Spleen (tissue), 11 donors: ENCODE measurements around the gene POTEF. TPM values are rescaled to one million over a fixed set of nuclear protein-coding genes. Genes with fewer than 3 reads are reported as not detected.
"Not testable (repeated sequence)": the region's sequence is repeated elsewhere in the genome, so short reads cannot be mapped to it uniquely, and the experiment has no call there.

ENCODE experiments used
- DNase-seq: peaks from one replicate; pipeline ENCODE4 v3.0.0-alpha.2; 2020
- H3K27ac ChIP-seq, 8 donors: fragments of 200-600 bp; sonication (generic) in 7 of 8; 1 replicate in 4 of 8; 2 replicates in 4 of 8; pipeline versions ENCODE4 v1.5.0 to v1.8.0; 2016 to 2021; ENCODE audit warnings: inconsistent platforms in 4 of 8, mild to moderate bottlenecking in 4 of 8, moderate library complexity in 1 of 8
- H3K27me3 ChIP-seq, 7 donors: fragments of 200-600 bp; sonication (generic) in 6 of 7; replicated peaks in 1 of 7; 1 replicate in 4 of 7; 2 replicates in 3 of 7; pipeline versions ENCODE4 v1.5.0 to v1.8.0; 2016 to 2021; ENCODE audit warnings: inconsistent platforms in 3 of 7, mild to moderate bottlenecking in 1 of 7
- H3K36me3 ChIP-seq, 6 donors: fragments of 200-600 bp; sonication (generic) in 5 of 6; 1 replicate in 4 of 6; 2 replicates in 2 of 6; pipeline versions ENCODE4 v1.5.0 to v1.8.0; 2016 to 2021; ENCODE audit warnings: inconsistent platforms in 2 of 6
- H3K4me1 ChIP-seq, 6 donors: fragments of 200-600 bp; sonication (generic) in 5 of 6; 1 replicate in 3 of 6; 2 replicates in 3 of 6; pipeline versions ENCODE4 v1.5.0 to v1.8.0; 2016 to 2021; ENCODE audit warnings: inconsistent platforms in 3 of 6
- H3K4me3 ChIP-seq, 8 donors: fragments of 200-600 bp; sonication (generic) in 7 of 8; 1 replicate in 4 of 8; 2 replicates in 4 of 8; pipeline versions ENCODE4 v1.5.0 to v1.8.0; 2016 to 2021; ENCODE audit warnings: inconsistent platforms in 4 of 8, mild to moderate bottlenecking in 4 of 8, moderate library complexity in 2 of 8
- H3K9me3 ChIP-seq, 8 donors: fragments of 200-600 bp; sonication (generic) in 7 of 8; 1 replicate in 4 of 8; 2 replicates in 4 of 8; pipeline versions ENCODE4 v1.5.0 to v1.8.0; 2016 to 2021; ENCODE audit warnings: inconsistent platforms in 4 of 8
- CTCF ChIP-seq, 11 experiments: fragments of 200-600 bp in 7 of 11; fragments of 450-650 bp in 4 of 11; sonication (generic) in 4 of 11; IDR thresholded peaks in 8 of 11; conservative IDR thresholded peaks in 3 of 11; 1 replicate in 7 of 11; 2 replicates in 4 of 11; pipeline versions ENCODE4 v1.4.0 to v1.8.0; 2016 to 2021; ENCODE audit warnings: antibody characterized with exemption in 11 of 11, inconsistent platforms in 4 of 11, mild to moderate bottlenecking in 1 of 11
- POLR2A ChIP-seq, 3 donors: fragments of 450-650 bp; IDR thresholded peaks; one replicate each; pipeline ENCODE4 v1.5.1; 2017; ENCODE audit warnings: antibody characterized with exemption in 3 of 3, mild to moderate bottlenecking in 1 of 3
- POLR2AphosphoS5 ChIP-seq, 3 donors: sonication (generic); formaldehyde crosslinking; IDR thresholded peaks; one replicate each; pipeline ENCODE4 v1.5.1; 2017; ENCODE audit warnings: antibody characterized with exemption in 3 of 3
- WGBS, 5 donors: extraction: QIAGEN DNeasy Blood & Tissue Kit in 3 of 5; methylation state at CpG; one replicate each; pipeline versions ENCODE4 v1.1.5 to v1.1.7; 2013 to 2018; 5-methylcytosine and 5-hydroxymethylcytosine counted together
- intact Hi-C: fragments of 100-400 bp; cut with DNase I; formaldehyde crosslinking; loops from one replicate; pipeline ENCODE4 v1.15.0; 2023; ENCODE audit warnings: low total_unique reads
- polyA plus RNA-seq, 3 donors: library from polyadenylated mRNA; stranded (reverse); fragments of 200-250 nt; gene quantifications; one replicate each; pipeline ENCODE4 v1.2.1, GENCODE V29; 2013
- total RNA-seq, 7 donors: library from RNA; depleted of rRNA in 3 of 7; stranded (reverse); fragments of >200 nt in 3 of 7; fragmentation: NEBNext Ultra II Directional in 4 of 7; extraction: Animal tissue kit (Norgen Biotek cat#: 25700) in 4 of 7; gene quantifications; one replicate each; pipeline versions ENCODE4 v1.1.0 to v1.2.1, GENCODE V29; 2016 to 2021
- donor health status: healthy with polysubstance abuse.
- donor health status: DM: no; HTN: no; CAD: no; lungs with moderate emphysema.
- donor health status: DM: no; HTN: no; CAD: no.
- donor health status: Bipolar disorder and iron deficiency.
- donor health status: healthy.
- donor health status: DM: no; HTN: no; CAD: no.
- donor health status: DM: yes; HTN: yes; CAD: no.

The POTEF gene
- total and polyA plus RNA-seq, 10 donors: not detected

DNA sequence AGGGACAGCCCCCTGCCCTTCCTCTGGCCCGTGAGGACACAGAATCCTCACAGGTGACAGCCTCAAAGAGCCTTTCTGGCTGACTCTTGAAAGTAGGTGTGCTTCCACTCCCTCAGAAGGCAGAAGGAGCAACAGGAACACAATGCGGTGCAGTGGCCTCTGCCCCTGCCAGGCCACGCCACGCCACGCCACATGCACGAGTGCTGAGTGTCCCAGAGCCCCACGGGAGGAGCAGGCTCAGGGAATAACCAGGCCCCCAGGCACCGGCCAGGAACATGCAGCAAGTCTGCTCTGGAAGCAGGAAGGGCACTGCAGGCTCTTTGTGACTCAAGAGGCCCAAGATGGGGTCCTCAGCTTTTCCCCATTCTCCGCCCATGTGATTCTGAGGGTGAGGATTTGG is 33.9 kb upstream of the POTEF start:
- peaks cover 3 to 99% (median 58%) of the 10 kb centered on the region in 6 donors for H3K36me3 ChIP-seq
- H3K27ac ChIP-seq: no peak overlapping the region
- no peaks in the 10 kb centered on the region for H3K9me3 ChIP-seq
- DNase-seq: no peak
- H3K4me3 ChIP-seq: no peak overlapping the region
- H3K4me1 ChIP-seq: peaks cover 0 to 14% (median 7%) of the 10 kb centered on the region in 6 donors
- TF ChIP-seq POLR2AphosphoS5 (IDR thresholded peaks at IDR 0.05): no peak
- intact Hi-C loops: no loop called here
- no peaks in the 10 kb centered on the region for H3K27me3 ChIP-seq
- 92 to 99% (median 94%) methylated on average over 9 of the region's 9 CpGs for WGBS, 5 donors

- H3K27me3 ChIP-seq, H3K27ac ChIP-seq, DNase-seq, intact Hi-C loops, H3K4me3 ChIP-seq, H3K9me3 ChIP-seq: not testable (repeated sequence)
- H3K4me1 ChIP-seq: peaks cover 0 to 18% (median 9%) of the 10 kb centered on the region in 6 donors
- WGBS, 5 donors: 89 to 100% (median 96%) methylated on average over 5 to 7 of the region's 7 CpGs
- H3K36me3 ChIP-seq: peaks cover 3 to 99% (median 55%) of the 10 kb centered on the region in 6 donors
Observed at GRCh38 chr2:130162486-130162885, 33.5 kb upstream of the POTEF start.

- Histone ChIP-seq H3K4me1 (peaks cover 0 to 30% (median 10%) of the 10 kb centered on the region in 6 donors), H3K36me3 (peaks cover 3 to 96% (median 42%) of the 10 kb centered on the region in 6 donors)
- intact Hi-C loops, DNase-seq, H3K9me3 ChIP-seq, H3K4me3 ChIP-seq, H3K27me3 ChIP-seq, H3K27ac ChIP-seq: not testable (repeated sequence)
- WGBS, 5 donors: 87 to 92% (median 90%) methylated on average over 23 to 25 of the region's 25 CpGs
Observed at GRCh38 chr2:130160838-130161705, 32.0 kb upstream of the POTEF start.

- no peak for TF ChIP-seq CTCF (IDR thresholded peaks at IDR 0.05 in 8 of 11, conservative IDR thresholded peaks at IDR 0.05 in 3 of 11)
- TF ChIP-seq POLR2A (IDR thresholded peaks at IDR 0.05): no peak
- no peak for TF ChIP-seq POLR2AphosphoS5 (IDR thresholded peaks at IDR 0.05)
- WGBS, 5 donors: 95 to 99% (median 97%) methylated on average over 6 of the region's 6 CpGs
Observed at GRCh38 chr2:130160131-130160530, 31.1 kb upstream of the POTEF start.

DNA sequence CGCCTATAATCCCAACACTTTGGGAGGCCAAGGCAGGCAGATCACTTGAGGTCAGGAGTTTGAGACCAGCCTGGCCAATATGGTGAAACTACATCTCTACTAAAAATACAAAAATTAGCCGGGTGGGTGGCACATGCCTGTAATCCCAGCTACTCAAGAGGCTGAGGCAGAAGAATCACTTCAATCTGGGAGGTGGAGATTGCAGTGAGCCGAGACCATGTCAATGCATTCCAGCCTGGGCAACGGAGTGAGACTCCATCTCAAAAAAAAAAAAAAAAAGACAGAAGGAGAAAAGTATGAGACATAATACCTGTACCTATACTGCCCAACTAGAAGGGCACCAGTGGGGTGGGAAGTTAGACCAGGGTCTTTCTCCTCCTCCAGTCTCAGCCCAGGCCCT is 30.4 kb upstream of the POTEF start:
- 87 to 97% (median 93%) methylated on average over 4 of the region's 4 CpGs for WGBS, 5 donors
- DNase-seq, H3K4me3 ChIP-seq, intact Hi-C loops, H3K27ac ChIP-seq, H3K27me3 ChIP-seq, H3K9me3 ChIP-seq: not testable (repeated sequence)
- H3K36me3 ChIP-seq: peaks cover 3 to 96% (median 35%) of the 10 kb centered on the region in 6 donors
- H3K4me1 ChIP-seq: peaks cover 0 to 31% (median 10%) of the 10 kb centered on the region in 6 donors

More at GRCh38 chr2:130160131-130160530, 31.1 kb upstream of the POTEF start:
- H3K36me3 ChIP-seq: peaks cover 3 to 96% (median 36%) of the 10 kb centered on the region in 6 donors
- DNase-seq: no peak
- peaks cover 0 to 31% (median 10%) of the 10 kb centered on the region in 6 donors for H3K4me1 ChIP-seq
- H3K9me3 ChIP-seq: no peaks in the 10 kb centered on the region
- no peak overlapping the region for H3K27ac ChIP-seq
- no peak overlapping the region for H3K4me3 ChIP-seq
- intact Hi-C loops: no loop called here
- no peaks in the 10 kb centered on the region for H3K27me3 ChIP-seq

DNA sequence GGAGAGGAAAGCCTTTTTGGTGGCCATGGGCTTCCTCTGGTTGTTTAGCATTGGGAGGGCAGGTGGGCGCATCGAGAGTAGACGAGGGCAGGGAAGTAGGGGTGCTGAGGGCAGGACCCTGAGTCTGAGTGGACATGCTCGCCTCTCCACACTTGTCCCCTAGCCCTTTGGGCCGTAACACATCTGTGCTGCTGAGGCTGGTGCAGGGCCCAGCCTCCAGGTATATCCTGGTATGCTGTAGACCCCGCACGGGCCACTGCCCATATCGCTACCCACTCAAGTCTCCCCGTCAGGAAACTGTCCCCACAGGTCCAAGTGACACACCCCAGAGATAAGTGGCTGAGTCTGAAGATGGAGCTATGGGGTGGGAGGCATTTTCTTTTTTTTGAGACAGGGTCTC is 29.6 kb upstream of the POTEF start:
- H3K4me3 ChIP-seq: no peak overlapping the region
- DNase-seq: peak; percentile 74
- peaks cover 0 to 31% (median 10%) of the 10 kb centered on the region in 6 donors for H3K4me1 ChIP-seq
- peaks cover 0 to 96% (median 33%) of the 10 kb centered on the region in 6 donors for H3K36me3 ChIP-seq
- no peaks in the 10 kb centered on the region for H3K27me3 ChIP-seq
- WGBS, 5 donors: 82 to 96% (median 90%) methylated on average over 7 to 9 of the region's 9 CpGs
- no peaks in the 10 kb centered on the region for H3K9me3 ChIP-seq
- TF ChIP-seq POLR2AphosphoS5 (IDR thresholded peaks at IDR 0.05): no peak
- no peak for TF ChIP-seq CTCF (IDR thresholded peaks at IDR 0.05 in 8 of 11, conservative IDR thresholded peaks at IDR 0.05 in 3 of 11)
- intact Hi-C loops: no loop called here
- peak overlapping the region in 4 of 8 donors; percentile 42 to 75 (median 61) for H3K27ac ChIP-seq
